ENCODE measurements around the gene TEN1.
A peak's percentile ranks its signal among the peaks of the same experiment; 100 is the strongest.
"Not testable (repeated sequence)": the region's sequence is repeated elsewhere in the genome, so short reads cannot be mapped to it uniquely, and the experiment has no call there.

Gene TEN1, protein sequence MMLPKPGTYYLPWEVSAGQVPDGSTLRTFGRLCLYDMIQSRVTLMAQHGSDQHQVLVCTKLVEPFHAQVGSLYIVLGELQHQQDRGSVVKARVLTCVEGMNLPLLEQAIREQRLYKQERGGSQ

DNA sequence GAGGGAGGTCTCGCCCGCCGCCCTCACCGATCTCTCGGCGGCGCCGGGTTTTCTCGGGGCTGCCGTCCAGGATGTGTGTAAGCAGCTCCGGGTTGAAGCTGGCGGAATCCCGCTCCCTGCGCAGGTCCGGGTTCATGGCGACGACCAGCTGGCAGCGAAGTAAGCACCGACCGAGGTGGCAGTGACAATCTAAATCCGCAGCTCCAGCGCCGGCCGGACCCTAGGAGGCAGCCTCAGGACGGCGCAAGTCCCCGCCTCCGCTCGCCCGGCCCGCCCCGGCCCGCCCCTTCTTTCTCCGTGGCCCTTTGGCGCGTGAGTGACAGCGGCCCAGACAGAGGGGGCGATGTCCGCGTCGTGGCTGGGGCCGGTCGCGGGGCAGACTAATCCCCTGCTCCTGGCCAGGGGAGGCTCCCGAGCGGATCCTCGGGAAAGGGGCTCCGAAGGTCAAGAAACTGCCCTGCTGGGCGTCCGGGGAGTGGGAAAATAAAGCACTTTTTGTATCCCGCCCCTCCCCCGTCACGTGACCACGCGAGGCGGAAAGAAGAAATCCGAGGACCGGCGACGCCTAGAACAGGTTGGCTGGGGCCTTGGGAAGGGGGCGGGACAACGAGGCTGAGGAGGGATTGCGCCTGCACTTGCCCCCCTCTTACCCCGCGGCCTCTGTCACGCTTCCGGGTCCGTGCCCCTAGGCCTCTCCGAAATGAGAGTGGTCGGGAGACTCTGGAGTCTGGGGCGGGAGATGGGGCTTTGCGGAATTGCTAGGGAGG, at the start of gene TEN1, which contains the start of gene ACOX1:
Gene TEN1, plus strand, starts transcription at position 303 of the 767 bp plus-strand sequence. CDS start 6,953 bp downstream, outside the sequence.
Gene ACOX1, minus strand, starts transcription at position 229 of the 767 bp plus-strand sequence. Its CDS starts 93 bp downstream, at position 136.
- DNase-seq (ENCODE audit: extremely low spot score, insufficient read length, low read depth): peak; percentile 86
- peak; percentile 96 for FAIRE-seq

DNA sequence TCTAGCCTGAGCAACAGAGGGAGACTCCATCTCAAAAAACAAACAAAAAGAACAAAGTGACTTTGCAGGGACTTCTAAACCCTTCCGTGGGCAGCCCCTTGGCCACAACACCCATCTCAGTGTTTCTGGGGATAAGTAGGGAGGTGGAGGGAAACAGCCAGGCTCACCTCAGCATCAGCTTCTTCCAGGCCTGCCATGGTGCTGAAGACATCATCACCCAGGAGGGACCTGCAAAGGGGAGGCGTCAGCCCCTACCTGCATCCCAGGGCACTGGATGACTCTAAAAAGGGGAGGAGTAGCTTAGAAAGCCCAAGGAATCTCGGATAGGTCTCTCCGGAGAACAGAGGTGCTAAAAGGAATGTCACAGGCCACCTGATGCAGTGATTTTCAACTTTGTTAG, 48.0 kb upstream of the TEN1 start:
- no peak for FAIRE-seq

DNA sequence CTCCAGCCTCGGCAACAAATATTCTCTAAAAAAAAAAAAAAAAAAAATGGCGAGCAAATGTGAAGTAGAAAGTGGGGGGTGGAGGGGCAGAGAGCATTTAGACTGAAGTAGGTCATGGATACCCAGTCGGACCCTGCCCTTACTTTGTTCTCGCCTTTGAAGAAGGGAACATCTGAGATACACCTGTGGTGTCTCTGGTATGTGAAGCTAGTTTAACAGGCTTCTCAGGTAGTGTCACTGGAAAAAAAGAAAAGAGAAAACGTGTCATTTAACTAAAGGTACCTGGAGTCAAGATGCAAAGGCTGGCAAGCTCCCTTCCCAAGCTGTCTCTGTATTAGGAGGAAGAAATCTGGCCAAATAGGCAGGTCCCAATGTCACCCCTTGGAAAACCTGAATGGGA, 46.2 kb upstream of the TEN1 start:
- FAIRE-seq: no peak

More for the DNA sequence above, 48.0 kb upstream of the TEN1 start:
- no peak for DNase-seq (ENCODE audit: extremely low spot score, insufficient read length, low read depth)

DNA sequence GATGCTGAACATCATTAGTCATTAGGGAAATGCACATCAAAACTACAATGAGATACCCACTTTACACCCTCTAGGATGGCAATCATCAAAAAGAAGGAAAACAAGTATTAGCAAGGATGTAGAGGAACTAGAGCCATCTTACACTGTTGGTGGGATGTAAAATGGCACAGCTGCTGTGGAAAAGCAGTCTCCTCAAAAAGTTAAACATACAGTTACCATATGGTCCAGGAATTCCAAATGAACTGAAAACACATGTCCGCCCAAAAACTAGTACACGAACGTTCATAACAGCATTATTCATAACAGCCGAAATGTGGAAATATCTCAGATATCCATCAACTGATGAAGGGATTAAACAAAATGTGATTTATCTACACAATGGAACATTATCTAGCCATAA, 45.2 kb upstream of the TEN1 start:
- FAIRE-seq: no peak

More for the DNA sequence above, 46.2 kb upstream of the TEN1 start:
- no peak for DNase-seq (ENCODE audit: extremely low spot score, insufficient read length, low read depth)

DNA sequence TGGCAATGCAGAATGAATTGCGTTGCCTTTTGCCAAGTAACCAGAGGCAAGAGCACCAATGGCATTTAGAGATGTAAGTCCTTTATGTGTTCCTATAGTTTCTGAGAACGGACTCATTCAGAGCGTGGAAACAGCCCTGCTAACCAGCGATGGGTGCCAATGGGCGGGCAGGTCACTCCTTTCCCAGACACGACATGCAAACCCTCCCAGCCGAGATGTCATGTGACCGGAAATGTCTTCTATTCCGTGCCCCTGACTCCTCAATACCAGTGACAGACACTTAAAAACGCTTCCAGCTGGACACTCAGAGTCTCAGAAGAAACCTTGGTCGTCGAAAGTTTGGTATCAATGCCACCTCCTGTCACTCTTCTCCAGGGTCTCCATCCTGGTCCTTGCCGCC, 41.4 kb upstream of the TEN1 start:
- FAIRE-seq (no peak), DNase-seq (ENCODE audit: extremely low spot score, insufficient read length, low read depth) (no peak)

More for the DNA sequence above, 45.2 kb upstream of the TEN1 start:
- no peak for DNase-seq (ENCODE audit: extremely low spot score, insufficient read length, low read depth)

DNA sequence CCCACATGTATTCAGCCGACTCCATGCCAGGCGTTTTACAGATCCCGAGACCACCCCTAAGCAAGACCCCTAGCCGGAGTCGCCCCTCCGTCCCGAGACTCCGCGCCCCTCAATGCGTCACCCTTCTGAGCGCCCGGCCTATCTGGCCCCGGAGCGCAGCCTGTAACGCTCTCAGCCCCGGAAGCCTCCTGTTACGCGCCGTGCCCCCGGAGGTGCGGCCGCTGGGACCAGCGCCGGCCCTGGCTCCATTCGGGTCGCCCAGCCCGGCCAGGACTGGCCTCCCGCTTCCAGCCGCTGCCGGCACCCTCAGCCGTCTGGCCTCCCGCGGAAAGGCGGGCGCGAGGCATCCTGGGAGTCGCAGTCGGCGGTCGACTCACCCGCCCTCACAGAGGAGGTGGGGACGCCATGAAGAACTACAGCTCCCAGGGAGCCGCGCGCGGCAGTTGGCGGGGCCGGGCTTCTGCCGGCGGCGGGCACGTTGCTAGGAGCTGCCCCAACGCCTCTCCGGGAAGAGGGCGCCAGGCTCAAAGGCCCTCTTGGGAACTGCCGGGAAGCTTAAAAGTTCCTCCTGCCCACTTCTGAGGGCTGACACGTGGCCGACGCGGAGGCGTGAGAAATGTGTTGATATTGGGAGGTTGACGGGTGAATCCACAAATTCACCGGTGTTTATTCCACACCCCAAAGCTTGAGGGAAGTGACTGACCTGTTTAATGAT, 38.2 kb upstream of the TEN1 start, which contains the start of gene FBF1:
Gene FBF1, minus strand, starts transcription at position 316 of the 715 bp plus-strand sequence. CDS start 2,893 bp downstream, outside the sequence.
- DNase-seq (ENCODE audit: extremely low spot score, insufficient read length, low read depth) (peak; percentile 95), FAIRE-seq (peak; percentile 90)

- DNase-seq (ENCODE audit: extremely low spot score, insufficient read length, low read depth) (no peak), FAIRE-seq (no peak)
Observed at GRCh38 chr17:75941442-75941819, 37.6 kb upstream of the TEN1 start.

DNA sequence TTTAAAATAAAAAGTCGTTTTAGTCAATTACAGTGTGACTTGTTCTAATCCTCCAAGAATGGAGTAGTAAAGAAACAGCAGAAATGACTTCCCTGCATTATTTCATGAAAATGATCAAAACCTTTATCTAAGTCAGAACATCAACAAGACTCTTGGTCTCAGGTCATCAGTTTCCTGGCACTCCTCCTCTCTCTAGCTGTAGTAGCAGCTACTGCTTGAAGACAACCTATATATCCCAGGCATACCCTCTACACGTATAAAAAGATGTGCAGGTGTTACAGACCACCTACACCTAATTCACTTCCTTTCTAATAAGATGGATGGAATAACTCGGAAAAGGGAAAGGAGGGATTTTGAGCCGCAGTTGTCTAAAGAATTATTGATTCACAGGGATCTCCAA, 36.6 kb upstream of the TEN1 start:
- FAIRE-seq: no peak
- no peak for DNase-seq (ENCODE audit: extremely low spot score, insufficient read length, low read depth)

DNA sequence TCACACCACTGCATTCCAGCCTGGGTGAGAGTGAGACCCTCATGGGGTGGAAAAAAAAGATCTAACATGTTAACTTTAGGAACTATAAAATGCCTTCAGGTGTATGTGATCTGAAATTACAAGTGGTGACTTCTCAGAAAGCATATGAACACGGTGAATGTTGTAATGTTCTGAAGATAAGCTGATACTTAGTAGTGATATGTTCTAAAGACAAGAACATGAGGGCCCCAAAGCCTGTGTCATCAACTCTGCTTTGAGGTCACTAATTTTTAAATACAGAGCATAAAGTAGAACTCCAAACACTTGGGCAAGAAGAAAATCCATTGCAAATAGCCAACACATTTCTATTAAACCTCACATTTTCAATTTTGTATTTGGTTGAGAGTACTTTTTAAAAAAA, 35.5 kb upstream of the TEN1 start:
- FAIRE-seq (no peak), DNase-seq (ENCODE audit: extremely low spot score, insufficient read length, low read depth) (no peak)

DNA sequence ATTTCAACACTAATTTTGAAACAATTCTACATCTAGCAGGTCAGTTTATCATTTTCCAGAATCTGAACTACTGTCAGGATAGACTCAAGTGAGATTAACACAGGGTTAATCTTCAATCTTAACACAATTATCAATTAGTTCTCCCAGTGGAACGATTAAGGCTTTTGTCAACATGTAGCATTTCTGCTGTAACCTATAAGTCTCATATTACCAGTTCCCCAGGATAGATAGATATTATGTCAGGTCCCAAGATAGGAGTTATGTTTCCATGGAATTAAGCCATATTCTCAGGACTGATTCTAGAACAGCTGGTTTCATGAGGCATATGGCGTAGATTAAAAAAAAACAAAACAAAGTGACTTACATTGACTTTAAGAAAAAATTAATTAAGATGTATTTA, 33.8 kb upstream of the TEN1 start:
- DNase-seq (ENCODE audit: extremely low spot score, insufficient read length, low read depth) (no peak), FAIRE-seq (no peak)

- FAIRE-seq (no peak), DNase-seq (ENCODE audit: extremely low spot score, insufficient read length, low read depth) (no peak)
Observed at GRCh38 chr17:75950421-75950820, 28.6 kb upstream of the TEN1 start.

- FAIRE-seq (no peak), DNase-seq (ENCODE audit: extremely low spot score, insufficient read length, low read depth) (no peak)
Observed at GRCh38 chr17:75950855-75951554, 28.0 kb upstream of the TEN1 start.

DNA sequence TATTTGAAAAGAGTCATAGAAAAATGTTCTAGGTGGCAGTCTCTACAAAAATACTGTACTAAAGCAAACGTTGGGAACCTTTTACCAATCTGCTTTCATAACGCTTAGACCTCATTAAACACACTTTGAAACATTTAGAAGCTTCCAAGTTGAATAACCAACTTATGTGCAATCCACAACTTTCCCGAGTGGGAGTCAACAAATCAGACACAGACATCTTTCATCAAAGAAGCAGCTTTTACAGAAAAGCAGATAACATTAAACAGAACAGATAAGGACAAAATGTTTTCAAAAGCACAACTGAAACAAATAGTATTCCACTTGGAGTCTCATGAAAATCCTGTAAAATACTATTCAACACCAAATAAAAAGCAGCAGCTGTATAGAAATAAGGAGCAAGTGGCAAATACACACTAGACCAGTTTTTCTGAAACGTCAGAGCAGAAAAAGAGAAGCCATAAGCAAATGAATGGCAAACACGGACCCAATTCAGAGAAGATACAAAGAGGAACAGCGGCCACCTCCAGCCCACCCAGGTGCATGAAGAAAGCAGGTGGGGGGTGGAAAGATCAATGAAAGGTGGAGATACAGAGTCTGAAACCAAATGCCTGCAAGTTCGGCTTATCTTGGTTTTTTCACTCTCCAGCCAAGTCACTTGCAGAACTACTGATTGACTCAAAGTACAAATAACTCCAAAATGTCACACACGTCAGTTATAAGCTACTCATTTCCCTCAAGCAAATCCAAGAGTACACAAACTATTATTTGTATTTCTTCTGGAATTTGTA, 19.8 kb upstream of the TEN1 start:
- FAIRE-seq: no peak
- no peak for DNase-seq (ENCODE audit: extremely low spot score, insufficient read length, low read depth)

GRCh38 chr17:75959839-75960511, 19.1 kb upstream of the TEN1 start:
- FAIRE-seq: no peak
- no peak for DNase-seq (ENCODE audit: extremely low spot score, insufficient read length, low read depth)

DNA sequence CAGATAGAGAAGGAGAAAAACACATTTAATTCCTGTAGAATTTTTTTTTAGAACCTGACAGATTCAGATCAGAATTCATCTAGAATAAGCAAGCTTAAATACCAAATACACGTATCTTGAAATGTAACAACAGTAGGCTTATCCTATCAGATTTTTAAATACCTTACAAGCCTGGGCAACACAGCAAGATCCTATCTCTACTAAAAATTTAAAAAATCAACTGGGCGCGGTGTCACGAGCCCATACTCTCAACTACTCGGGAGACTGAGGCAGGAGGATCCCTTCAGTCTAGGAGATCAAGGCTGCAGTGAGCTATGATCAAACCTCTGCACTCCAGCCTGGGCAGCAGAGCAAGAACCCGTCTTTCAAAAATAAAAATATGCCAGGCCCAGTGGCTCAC, 13.6 kb upstream of the TEN1 start:
- DNase-seq (ENCODE audit: extremely low spot score, insufficient read length, low read depth): no peak
- FAIRE-seq: no peak

- DNase-seq (ENCODE audit: extremely low spot score, insufficient read length, low read depth); FAIRE-seq: not testable (repeated sequence)
Observed at GRCh38 chr17:75969044-75969443, 10.0 kb upstream of the TEN1 start.

GRCh38 chr17:75970011-75970523, 9.0 kb upstream of the TEN1 start:
- no peak for FAIRE-seq

GRCh38 chr17:75970626-75971025, 8.4 kb upstream of the TEN1 start:
- FAIRE-seq (no peak), DNase-seq (ENCODE audit: extremely low spot score, insufficient read length, low read depth) (no peak)

More at GRCh38 chr17:75970011-75970523, 9.0 kb upstream of the TEN1 start:
- DNase-seq (ENCODE audit: extremely low spot score, insufficient read length, low read depth): no peak

GRCh38 chr17:75975187-75975586, 3.9 kb upstream of the TEN1 start:
- FAIRE-seq; DNase-seq (ENCODE audit: extremely low spot score, insufficient read length, low read depth): not testable (repeated sequence)
